Measurements from ENCODE around the gene ABO. TPM values are rescaled to one million over a fixed set of nuclear protein-coding genes. Genes with fewer than 3 reads are reported as not detected.
A peak's percentile ranks its signal among the peaks of the same experiment; 100 is the strongest.

ABO gene
- total RNA-seq, 1 experiment from 2014 or later: 0.37 TPM

DNA sequence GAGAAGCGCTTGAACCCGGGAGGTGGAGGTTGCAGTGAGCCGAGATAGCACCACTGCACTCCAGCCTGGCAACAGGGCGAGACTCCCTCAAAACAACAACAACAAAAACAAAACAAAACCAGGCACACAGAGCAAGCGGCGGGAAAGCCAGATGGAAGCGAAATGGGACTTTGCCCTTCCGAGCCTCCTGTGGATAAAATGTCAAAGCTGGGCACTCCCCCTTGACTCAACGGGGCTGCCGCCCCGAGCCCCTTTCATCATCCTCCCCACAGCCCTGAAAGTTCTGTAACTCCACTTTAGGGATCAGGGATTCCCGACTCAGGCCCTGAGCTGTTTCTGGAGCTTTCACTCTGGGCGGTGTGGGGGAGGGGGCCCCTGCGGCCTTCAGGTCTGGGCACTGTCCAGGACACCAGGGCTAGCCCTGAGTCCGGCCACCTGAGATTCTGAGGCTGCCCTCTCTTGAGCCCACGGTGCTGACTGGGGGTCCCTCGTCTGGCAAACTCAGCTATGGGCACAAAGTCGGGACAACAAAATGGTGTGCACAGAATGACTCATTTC, 35.4 kb downstream of the ABO start:
- no peak overlapping the region for H3K4me3 Mint-ChIP-seq
- H3K4me2 ChIP-seq (ENCODE audit: insufficient read depth, insufficient read length, low read length): no peak overlapping the region
- H2BK12ac ChIP-seq (ENCODE audit: insufficient read length, low read depth, low read length): no peak overlapping the region
- peaks cover 54% of the 10 kb centered on the region for H3K27me3 Mint-ChIP-seq (ENCODE audit: low read depth)
- H2AK5ac ChIP-seq (ENCODE audit: insufficient read length, low read length): no peak overlapping the region
- no peaks in the 10 kb centered on the region; a peak in 1 of 5 replicates for H3K9me3 Mint-ChIP-seq
- H4K20me1 ChIP-seq (ENCODE audit: control insufficient read depth, insufficient read depth, insufficient read length): no peaks in the 10 kb centered on the region
- H2BK120ac ChIP-seq (ENCODE audit: low read depth, low read length, poor library complexity, severe bottlenecking): no peak overlapping the region
- no peak overlapping the region for H2BK15ac ChIP-seq (ENCODE audit: low read depth, low read length)
- no peak overlapping the region for H3K56ac ChIP-seq (ENCODE audit: insufficient read length, low read depth, low read length)
- H3K4me1 ChIP-seq (ENCODE audit: insufficient read depth, low read length): no peaks in the 10 kb centered on the region
- H2BK5ac ChIP-seq (ENCODE audit: insufficient read length, low read length): no peak overlapping the region
- no peak overlapping the region for H2AFZ ChIP-seq (ENCODE audit: low read length)
- no peak overlapping the region for H3K14ac ChIP-seq (ENCODE audit: insufficient read depth, low read length)
- no peak overlapping the region for H3K9ac ChIP-seq (ENCODE audit: extremely low read depth, insufficient read length, low read length)
- H3K4me1 Mint-ChIP-seq: peaks cover 5% of the 10 kb centered on the region in 2 experiments
- no peak overlapping the region for H3K4ac ChIP-seq (ENCODE audit: low read depth, low read length)
- peaks cover 9% of the 10 kb centered on the region for H3K23me2 ChIP-seq (ENCODE audit: insufficient read length, low read depth, low read length, poor library complexity, severe bottlenecking)
- TF ChIP-seq, protein P1, sequence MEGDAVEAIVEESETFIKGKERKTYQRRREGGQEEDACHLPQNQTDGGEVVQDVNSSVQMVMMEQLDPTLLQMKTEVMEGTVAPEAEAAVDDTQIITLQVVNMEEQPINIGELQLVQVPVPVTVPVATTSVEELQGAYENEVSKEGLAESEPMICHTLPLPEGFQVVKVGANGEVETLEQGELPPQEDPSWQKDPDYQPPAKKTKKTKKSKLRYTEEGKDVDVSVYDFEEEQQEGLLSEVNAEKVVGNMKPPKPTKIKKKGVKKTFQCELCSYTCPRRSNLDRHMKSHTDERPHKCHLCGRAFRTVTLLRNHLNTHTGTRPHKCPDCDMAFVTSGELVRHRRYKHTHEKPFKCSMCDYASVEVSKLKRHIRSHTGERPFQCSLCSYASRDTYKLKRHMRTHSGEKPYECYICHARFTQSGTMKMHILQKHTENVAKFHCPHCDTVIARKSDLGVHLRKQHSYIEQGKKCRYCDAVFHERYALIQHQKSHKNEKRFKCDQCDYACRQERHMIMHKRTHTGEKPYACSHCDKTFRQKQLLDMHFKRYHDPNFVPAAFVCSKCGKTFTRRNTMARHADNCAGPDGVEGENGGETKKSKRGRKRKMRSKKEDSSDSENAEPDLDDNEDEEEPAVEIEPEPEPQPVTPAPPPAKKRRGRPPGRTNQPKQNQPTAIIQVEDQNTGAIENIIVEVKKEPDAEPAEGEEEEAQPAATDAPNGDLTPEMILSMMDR (conservative IDR thresholded peaks at IDR 0.05): no peak
- H3K9me3 ChIP-seq (ENCODE audit: control insufficient read depth, low read depth, low read length): no peaks in the 10 kb centered on the region
- no peaks in the 10 kb centered on the region for H3K79me1 ChIP-seq (ENCODE audit: insufficient read depth, low read depth, low read length, poor library complexity, severe bottlenecking)
- no peak overlapping the region for H3T11ph ChIP-seq (ENCODE audit: low read length)
- no peak overlapping the region for H4K8ac ChIP-seq (replicated peaks; ENCODE audit: insufficient read length, low read depth, low read length)
- no peak overlapping the region for H2BK20ac ChIP-seq (ENCODE audit: low read depth, low read length, poor library complexity, severe bottlenecking)
- no peak overlapping the region for H4K91ac ChIP-seq (ENCODE audit: insufficient read length, low read depth, low read length)
- H3K27ac Mint-ChIP-seq: no peak overlapping the region
- DNase-seq: peak; percentile 22
- no CpG with 5 or more reads among the region's 18 CpGs for WGBS (ENCODE audit: extremely low coverage, insufficient read length, low lambda C conversion rate)
- no peak overlapping the region for H4K5ac ChIP-seq (ENCODE audit: insufficient read length, low read depth, low read length)
- H3K23ac ChIP-seq (ENCODE audit: insufficient read length, low read depth, low read length): no peak overlapping the region
- no peaks in the 10 kb centered on the region; the same call in 1 of the 2 replicates for H3K27me3 ChIP-seq (ENCODE audit: insufficient read depth, low read length)
- H3K36me3 Mint-ChIP-seq (ENCODE audit: insufficient read depth in 1 of 3, low read depth in 3 of 3): no peaks in the 10 kb centered on the region; a peak in 1 of 7 replicates
- no peak overlapping the region for H3K18ac ChIP-seq (ENCODE audit: insufficient read length, low read depth, low read length)
- no peak overlapping the region for H3K27ac ChIP-seq (ENCODE audit: insufficient read length, low read depth, low read length)
- H3K79me2 ChIP-seq (ENCODE audit: insufficient read depth, low read length): no peaks in the 10 kb centered on the region

All from H9 (cell line).